Skeletal muscle satellite cell (primary cell): ENCODE measurements around the gene COQ5.
A peak's percentile ranks its signal among the peaks of the same experiment; 100 is the strongest.

ENCODE experiments used
- H3K27me3 ChIP-seq: 2 replicates; pipeline ENCODE4 v1.7.0; 2013; ENCODE audit warnings: low read length; ENCODE audit not compliant: control insufficient read depth, insufficient read depth
- H3K36me3 ChIP-seq: 2 replicates; pipeline ENCODE4 v1.7.0; 2013; ENCODE audit warnings: mild to moderate bottlenecking, control low read depth, low read length; ENCODE audit not compliant: insufficient read depth
- H3K4me1 ChIP-seq: 2 replicates; pipeline ENCODE4 v1.7.0; 2013; ENCODE audit warnings: low read length; ENCODE audit not compliant: control insufficient read depth, insufficient read depth
- H3K4me2 ChIP-seq: 2 replicates; pipeline ENCODE4 v1.7.0; 2013; ENCODE audit warnings: mild to moderate bottlenecking, low read length
- H3K4me3 ChIP-seq: 2 replicates; pipeline ENCODE4 v1.7.0; 2013; ENCODE audit warnings: low read length
- H3K9ac ChIP-seq: 2 replicates; pipeline ENCODE4 v1.7.0; 2013; ENCODE audit warnings: mild to moderate bottlenecking, low read depth, low read length, moderate library complexity
- H3K9me3 ChIP-seq: replicated peaks from 2 replicates; pipeline ENCODE4 v1.7.0; 2013; ENCODE audit warnings: mild to moderate bottlenecking, control low read depth, low read length

COQ5 gene

GRCh38 chr12:120474616-120474960 lies 54.4 kb downstream of the COQ5 start:
- peaks cover 12% of the 10 kb centered on the region for H3K4me1 ChIP-seq
- peak overlapping the region; percentile 31 for H3K4me2 ChIP-seq
- H3K4me3 ChIP-seq = no peak overlapping the region
- H3K9ac ChIP-seq = no peak overlapping the region
- H3K27me3 ChIP-seq = no peaks in the 10 kb centered on the region
- H3K9me3 ChIP-seq = no peaks in the 10 kb centered on the region
- H3K36me3 ChIP-seq = no peaks in the 10 kb centered on the region

GRCh38 chr12:120473807-120474615 lies 54.9 kb downstream of the COQ5 start:
- no peaks in the 10 kb centered on the region for H3K9me3 ChIP-seq
- H3K4me1 ChIP-seq = peaks cover 12% of the 10 kb centered on the region
- no peaks in the 10 kb centered on the region for H3K36me3 ChIP-seq
- no peak overlapping the region for H3K4me3 ChIP-seq
- H3K9ac ChIP-seq = no peak overlapping the region
- H3K4me2 ChIP-seq = peak overlapping the region; percentile 1
- no peaks in the 10 kb centered on the region for H3K27me3 ChIP-seq

- H3K4me2 ChIP-seq = no peak overlapping the region
- H3K4me1 ChIP-seq = peaks cover 18% of the 10 kb centered on the region
- H3K27me3 ChIP-seq = no peaks in the 10 kb centered on the region
- no peak overlapping the region for H3K9ac ChIP-seq
- H3K9me3 ChIP-seq = no peaks in the 10 kb centered on the region
- peaks cover 4% of the 10 kb centered on the region for H3K36me3 ChIP-seq
- H3K4me3 ChIP-seq = no peak overlapping the region
These were observed 56.4 kb downstream of the COQ5 start for GRCh38 chr12:120472521-120472920.

- Histone ChIP-seq H3K27me3 (no peaks in the 10 kb centered on the region), H3K4me2 (peak overlapping the region; percentile 92), H3K9ac (peak overlapping the region; percentile 97), H3K9me3 (no peaks in the 10 kb centered on the region), H3K4me1 (peaks cover 21% of the 10 kb centered on the region), H3K4me3 (peak overlapping the region; percentile 75), H3K36me3 (peaks cover 22% of the 10 kb centered on the region)
These were observed 58.7 kb downstream of the COQ5 start for GRCh38 chr12:120470150-120470784.

GRCh38 chr12:120469450-120470149 lies 59.4 kb downstream of the COQ5 start, which contains the start of gene SRSF9:
Gene SRSF9 (minus strand): TSS chr12:120469748. CDS start chr12:120469609, 139 bp downstream.
- Histone ChIP-seq H3K4me3 (peak within 1 kb of the TSS; percentile 75), H3K27me3 (no peaks in the 10 kb centered on the region), H3K9ac (peak within 1 kb of the TSS; percentile 97), H3K9me3 (no peaks in the 10 kb centered on the region), H3K4me1 (peaks cover 18% of the 10 kb centered on the region), H3K4me2 (peak within 1 kb of the TSS; percentile 92), H3K36me3 (peaks cover 28% of the 10 kb centered on the region)

- H3K36me3 ChIP-seq = peaks cover 35% of the 10 kb centered on the region
These were observed 60.0 kb downstream of the COQ5 start for GRCh38 chr12:120468821-120469449.

GRCh38 chr12:120468325-120468820 lies 60.6 kb downstream of the COQ5 start:
- peaks cover 41% of the 10 kb centered on the region for H3K36me3 ChIP-seq
- H3K4me1 ChIP-seq = peaks cover 9% of the 10 kb centered on the region
- H3K4me3 ChIP-seq = peak overlapping the region; percentile 75
- H3K4me2 ChIP-seq = peak overlapping the region; percentile 92
- no peaks in the 10 kb centered on the region for H3K9me3 ChIP-seq
- H3K9ac ChIP-seq = peak overlapping the region; percentile 97
- H3K27me3 ChIP-seq = no peaks in the 10 kb centered on the region

More at GRCh38 chr12:120468821-120469449, 60.0 kb downstream of the COQ5 start:
- Histone ChIP-seq H3K9me3 (no peaks in the 10 kb centered on the region), H3K4me1 (peaks cover 12% of the 10 kb centered on the region), H3K4me2 (peak overlapping the region; percentile 92), H3K9ac (peak overlapping the region; percentile 97), H3K27me3 (no peaks in the 10 kb centered on the region), H3K4me3 (peak overlapping the region; percentile 75)

GRCh38 chr12:120467439-120467838 lies 61.5 kb downstream of the COQ5 start:
- Histone ChIP-seq H3K36me3 (peaks cover 49% of the 10 kb centered on the region), H3K4me2 (peak overlapping the region; percentile 92), H3K4me1 (peaks cover 9% of the 10 kb centered on the region), H3K9ac (no peak overlapping the region), H3K4me3 (peak overlapping the region; percentile 75), H3K27me3 (no peaks in the 10 kb centered on the region), H3K9me3 (no peaks in the 10 kb centered on the region)

GRCh38 chr12:120466560-120467315 lies 62.2 kb downstream of the COQ5 start:
- Histone ChIP-seq H3K36me3 (peaks cover 56% of the 10 kb centered on the region), H3K4me1 (peaks cover 9% of the 10 kb centered on the region), H3K4me3 (no peak overlapping the region), H3K4me2 (no peak overlapping the region), H3K9ac (no peak overlapping the region), H3K27me3 (no peaks in the 10 kb centered on the region), H3K9me3 (no peaks in the 10 kb centered on the region)

GRCh38 chr12:120465756-120466155 lies 63.2 kb downstream of the COQ5 start:
- Histone ChIP-seq H3K27me3 (no peaks in the 10 kb centered on the region), H3K4me2 (no peak overlapping the region), H3K36me3 (peaks cover 66% of the 10 kb centered on the region), H3K9me3 (no peaks in the 10 kb centered on the region), H3K9ac (no peak overlapping the region), H3K4me3 (no peak overlapping the region), H3K4me1 (peaks cover 9% of the 10 kb centered on the region)
